Measurements from ENCODE around the gene CRYBB3.

Gene CRYBB3

GRCh38 chr22:25183949-25184619, 15.6 kb upstream of the CRYBB3 start:
- no peak for DNase-seq (ENCODE audit: low read depth in 2 of 2)
- H3K4me3 ChIP-seq (replicated peaks in 1 of 2; ENCODE audit: low read depth in 2 of 2, low read length in 2 of 2): no peak overlapping the region
- no peak for TF ChIP-seq CTCF (IDR thresholded peaks at IDR 0.05; ENCODE audit: low read depth, low read length)

- H3K4me3 ChIP-seq (replicated peaks in 1 of 2; ENCODE audit: low read depth in 2 of 2, low read length in 2 of 2): no peak overlapping the region
- no peak for TF ChIP-seq CTCF (IDR thresholded peaks at IDR 0.05; ENCODE audit: low read depth, low read length)
- DNase-seq (ENCODE audit: low read depth in 2 of 2): no peak
Observed at GRCh38 chr22:25186140-25186539, 13.5 kb upstream of the CRYBB3 start.

- no peak for TF ChIP-seq CTCF (IDR thresholded peaks at IDR 0.05; ENCODE audit: low read depth, low read length)
- no peak for DNase-seq (ENCODE audit: low read depth in 2 of 2)
- H3K4me3 ChIP-seq (replicated peaks in 1 of 2; ENCODE audit: low read depth in 2 of 2, low read length in 2 of 2): no peak overlapping the region
Observed at GRCh38 chr22:25187469-25187868, 12.2 kb upstream of the CRYBB3 start.

- no peak for DNase-seq (ENCODE audit: low read depth in 2 of 2)
- TF ChIP-seq CTCF (IDR thresholded peaks at IDR 0.05; ENCODE audit: low read depth, low read length): no peak
- no peak overlapping the region for H3K4me3 ChIP-seq (replicated peaks in 1 of 2; ENCODE audit: low read depth in 2 of 2, low read length in 2 of 2)
Observed at GRCh38 chr22:25192406-25192805, 7.3 kb upstream of the CRYBB3 start.

- DNase-seq (ENCODE audit: low read depth in 2 of 2): no peak
- no peak for TF ChIP-seq CTCF (IDR thresholded peaks at IDR 0.05; ENCODE audit: low read depth, low read length)
- H3K4me3 ChIP-seq (replicated peaks in 1 of 2; ENCODE audit: low read depth in 2 of 2, low read length in 2 of 2): no peak overlapping the region
Observed at GRCh38 chr22:25193130-25193529, 6.5 kb upstream of the CRYBB3 start.

- H3K4me3 ChIP-seq (replicated peaks in 1 of 2; ENCODE audit: low read depth in 2 of 2, low read length in 2 of 2): no peak overlapping the region
- no peak for TF ChIP-seq CTCF (IDR thresholded peaks at IDR 0.05; ENCODE audit: low read depth, low read length)
- DNase-seq (ENCODE audit: low read depth in 2 of 2): no peak
Observed at GRCh38 chr22:25193548-25193947, 6.1 kb upstream of the CRYBB3 start.

- H3K4me3 ChIP-seq (replicated peaks in 1 of 2; ENCODE audit: low read depth in 2 of 2, low read length in 2 of 2): no peak overlapping the region
- DNase-seq (ENCODE audit: low read depth in 2 of 2): no peak
Observed at GRCh38 chr22:25196326-25196725, 3.3 kb upstream of the CRYBB3 start.

More at GRCh38 chr22:25196326-25196725, 3.3 kb upstream of the CRYBB3 start:
- TF ChIP-seq CTCF (IDR thresholded peaks at IDR 0.05; ENCODE audit: low read depth, low read length): no peak

Data from cardiac fibroblast (primary cell).